CD14-positive monocyte (primary cell): ENCODE data around the gene MED20. TPM values are rescaled to one million over a fixed set of nuclear protein-coding genes. Genes with fewer than 3 reads are reported as not detected.

Source experiments
- DNase-seq, 3 donors: peaks; one replicate each; pipeline ENCODE4 v3.0.0-alpha.2; 2011 to 2022
- H2AFZ ChIP-seq: 2 replicates; pipeline ENCODE4 v1.6.0; 2012; ENCODE audit warnings: mild to moderate bottlenecking, low read depth, low read length, inconsistent platforms; ENCODE audit not compliant: insufficient read depth, poor library complexity, severe bottlenecking
- H3K27ac ChIP-seq, 2 donors: 1 replicate in 1 of 2; 2 replicates in 1 of 2; pipeline ENCODE4 v1.5.1; 2012 to 2013; ENCODE audit warnings: low read length in 2 of 2, control low read depth in 1 of 2, inconsistent platforms in 1 of 2, low read depth in 1 of 2, mild to moderate bottlenecking in 1 of 2
- H3K27me3 ChIP-seq, 2 donors: one replicate each; pipeline versions ENCODE4 v1.6.0 to v1.6.1; 2011 to 2013; ENCODE audit warnings: low read length in 2 of 2; ENCODE audit not compliant: control insufficient read depth in 2 of 2, insufficient read depth in 2 of 2
- H3K36me3 ChIP-seq, 2 donors: replicated peaks in 1 of 2; 1 replicate in 1 of 2; 2 replicates in 1 of 2; pipeline versions ENCODE4 v1.5.1 to v1.6.1; 2012 to 2013; ENCODE audit warnings: low read length in 2 of 2, control low read depth in 1 of 2, inconsistent platforms in 1 of 2, mild to moderate bottlenecking in 1 of 2; ENCODE audit not compliant: insufficient read depth in 2 of 2, control insufficient read depth in 1 of 2
- H3K4me1 ChIP-seq, 2 donors: 1 replicate in 1 of 2; 2 replicates in 1 of 2; pipeline versions ENCODE4 v1.5.1 to v1.6.1; 2012 to 2013; ENCODE audit warnings: low read length in 2 of 2, control low read depth in 1 of 2, inconsistent platforms in 1 of 2, mild to moderate bottlenecking in 1 of 2, moderate library complexity in 1 of 2; ENCODE audit not compliant: insufficient read depth in 2 of 2, control insufficient read depth in 1 of 2
- H3K4me2 ChIP-seq: replicated peaks from 2 replicates; pipeline ENCODE3; 2012; ENCODE audit warnings: low read length, moderate library complexity, mild to moderate bottlenecking; ENCODE audit not compliant: poor library complexity, severe bottlenecking; ENCODE audit errors: extremely low read depth
- H3K4me3 ChIP-seq, 3 experiments: fragments of 200-600 bp in 1 of 3; sonication (generic) in 1 of 3; replicated peaks in 1 of 3; 1 replicate in 2 of 3; 2 replicates in 1 of 3; pipeline ENCODE4 v1.5.1; 2011 to 2013; ENCODE audit warnings: low read length in 3 of 3, mild to moderate bottlenecking in 3 of 3, control low read depth in 2 of 3, low read depth in 2 of 3, inconsistent platforms in 1 of 3, moderate library complexity in 1 of 3
- H3K79me2 ChIP-seq: 2 replicates; pipeline ENCODE4 v1.6.0; 2012; ENCODE audit warnings: mild to moderate bottlenecking, control low read depth, inconsistent platforms, low read length, moderate library complexity; ENCODE audit not compliant: insufficient read depth
- H3K9ac ChIP-seq: 2 replicates; pipeline ENCODE4 v1.6.0; 2017; ENCODE audit warnings: low read length, mild to moderate bottlenecking; ENCODE audit not compliant: insufficient read depth, poor library complexity, severe bottlenecking
- H3K9me3 ChIP-seq, 2 donors: replicated peaks in 1 of 2; 1 replicate in 1 of 2; 2 replicates in 1 of 2; pipeline versions ENCODE4 v1.5.1 to v1.6.1; 2012 to 2013; ENCODE audit warnings: low read length in 2 of 2, control low read depth in 1 of 2; ENCODE audit not compliant: control insufficient read depth in 1 of 2, insufficient read depth in 1 of 2
- H4K20me1 ChIP-seq: 2 replicates; pipeline ENCODE4 v1.6.0; 2012; ENCODE audit warnings: mild to moderate bottlenecking, low read length, control low read depth, moderate library complexity; ENCODE audit not compliant: insufficient read depth
- H3K27ac Mint-ChIP-seq, 7 donors: one replicate each; pipeline ENCODE4 v1.8.0; 2020; ENCODE audit warnings: mild to moderate bottlenecking in 7 of 7, mixed read lengths in 7 of 7, moderate library complexity in 6 of 7, inconsistent platforms in 2 of 7
- H3K27me3 Mint-ChIP-seq, 3 donors: one replicate each; pipeline ENCODE4 v1.8.0; 2021 to 2022; ENCODE audit warnings: low read depth in 3 of 3, mild to moderate bottlenecking in 3 of 3, mixed read lengths in 3 of 3, moderate library complexity in 3 of 3, inconsistent platforms in 1 of 3
- H3K36me3 Mint-ChIP-seq, 2 donors: one replicate each; pipeline ENCODE4 v1.8.0; 2020; ENCODE audit warnings: mixed read lengths in 2 of 2, inconsistent platforms in 1 of 2, mild to moderate bottlenecking in 1 of 2
- H3K4me1 Mint-ChIP-seq: one replicate; pipeline ENCODE4 v1.8.0; 2020; ENCODE audit warnings: mild to moderate bottlenecking, mixed read lengths
- H3K4me3 Mint-ChIP-seq, 2 donors: one replicate each; pipeline ENCODE4 v1.8.0; 2020; ENCODE audit warnings: mild to moderate bottlenecking in 2 of 2, mixed read lengths in 2 of 2, moderate library complexity in 1 of 2
- H3K9me3 Mint-ChIP-seq, 7 donors: one replicate each; pipeline ENCODE4 v1.8.0; 2020 to 2022; ENCODE audit warnings: mixed read lengths in 7 of 7, mild to moderate bottlenecking in 6 of 7, moderate library complexity in 6 of 7, inconsistent platforms in 2 of 7
- CTCF ChIP-seq: fragments of 200-600 bp; IDR thresholded peaks from one replicate; pipeline ENCODE4 v1.8.0; 2022; ENCODE audit warnings: antibody characterized with exemption, mild to moderate bottlenecking
- WGBS: methylation state at CpG from one replicate; pipeline ENCODE4 v1.1.5; 2013; ENCODE audit warnings: missing lambda C conversion rate; ENCODE audit not compliant: insufficient coverage; 5-methylcytosine and 5-hydroxymethylcytosine counted together
- intact Hi-C, 2 donors: fragments of 100-400 bp; cut with micrococcal nuclease; formaldehyde crosslinking; loops; one replicate each; pipeline versions ENCODE4 v1.15.0 to v1.15.1; 2023
- polyA plus RNA-seq, 3 donors: library from polyadenylated mRNA; depleted of rRNA in 1 of 3; unstranded in 2 of 3; stranded (reverse) in 1 of 3; fragments of 300-500 nt in 2 of 3; fragments of >200 nt in 1 of 3; fragmentation: Illumina TruSeq in 2 of 3; gene quantifications; 1 replicate in 2 of 3; 2 replicates in 1 of 3; pipeline ENCODE4 v1.2.3, GENCODE V29; 2012 to 2021

The MED20 gene
- polyA plus RNA-seq, 3 donors, result 6.3 to 16.2 (median 13.6) TPM

GRCh38 chr6:41885930-41886329 is 35.0 kb downstream of the MED20 start:
- no peak overlapping the region for H3K9ac ChIP-seq
- H3K27ac Mint-ChIP-seq, result no peak overlapping the region
- H3K27me3 Mint-ChIP-seq, result no peaks in the 10 kb centered on the region
- H3K27ac ChIP-seq, result no peak overlapping the region
- no peaks in the 10 kb centered on the region for H3K4me1 ChIP-seq
- no peak for DNase-seq
- WGBS, result no CpG with 5 or more reads among the region's 1 CpG
- intact Hi-C loops, result no loop called here
- no peaks in the 10 kb centered on the region for H3K9me3 ChIP-seq
- no peaks in the 10 kb centered on the region for H3K9me3 Mint-ChIP-seq
- no peak overlapping the region for H3K4me3 ChIP-seq
- H3K79me2 ChIP-seq, result no peaks in the 10 kb centered on the region
- H3K4me2 ChIP-seq, result no peak overlapping the region
- H3K27me3 ChIP-seq, result no peaks in the 10 kb centered on the region
- TF ChIP-seq CTCF, result no peak
- H4K20me1 ChIP-seq, result no peaks in the 10 kb centered on the region
- H3K4me1 Mint-ChIP-seq, result no peaks in the 10 kb centered on the region
- H3K36me3 Mint-ChIP-seq, result peaks cover 4 to 5% of the 10 kb centered on the region in 2 donors
- no peak overlapping the region for H2AFZ ChIP-seq
- H3K4me3 Mint-ChIP-seq, result no peak overlapping the region
- no peaks in the 10 kb centered on the region for H3K36me3 ChIP-seq

GRCh38 chr6:41884957-41885356 is 36.0 kb downstream of the MED20 start:
- no CpG with 5 or more reads among the region's 5 CpGs for WGBS
- intact Hi-C loops, result no loop called here
- Histone ChIP-seq H3K27ac (no peak overlapping the region), H3K9ac (no peak overlapping the region), H3K9me3 (no peaks in the 10 kb centered on the region), H2AFZ (no peak overlapping the region), H3K36me3 (no peaks in the 10 kb centered on the region), H3K79me2 (no peaks in the 10 kb centered on the region), H3K4me2 (no peak overlapping the region), H3K27me3 (no peaks in the 10 kb centered on the region), H4K20me1 (no peaks in the 10 kb centered on the region), H3K4me3 (no peak overlapping the region), H3K4me1 (no peaks in the 10 kb centered on the region)
- H3K36me3 Mint-ChIP-seq, result peaks cover 4 to 8% of the 10 kb centered on the region in 2 donors
- H3K9me3 Mint-ChIP-seq, result no peaks in the 10 kb centered on the region
- no peak overlapping the region for H3K27ac Mint-ChIP-seq
- no peak for TF ChIP-seq CTCF
- no peaks in the 10 kb centered on the region for H3K27me3 Mint-ChIP-seq
- H3K4me1 Mint-ChIP-seq, result no peaks in the 10 kb centered on the region
- DNase-seq, result no peak
- H3K4me3 Mint-ChIP-seq, result no peak overlapping the region
